SU-DHL-6 (cell line): ENCODE data around the gene TP53BP2.

Experiments used
- CTCF ChIP-seq: fragments of 200-600 bp; sonication (generic); IDR thresholded peaks from one replicate; pipeline ENCODE4 v1.5.1; 2017; ENCODE audit warnings: antibody characterized with exemption, mild to moderate bottlenecking, low read length, moderate library complexity; ENCODE audit not compliant: insufficient read depth, poor library complexity, severe bottlenecking
- EZH2phosphoT487 ChIP-seq: fragments of 200-600 bp; sonication (generic), shearing (Covaris generic); conservative IDR thresholded peaks from 2 replicates; pipeline ENCODE4 v1.6.1; 2018; ENCODE audit warnings: mild to moderate bottlenecking, antibody characterized with exemption, low read length, moderate library complexity, mixed read lengths

- TF ChIP-seq CTCF: no peak
- TF ChIP-seq EZH2phosphoT487: no peak
Measured at GRCh38 chr1:223730479-223731132, 115.1 kb downstream of the TP53BP2 start.
